Aorta (tissue), 5 donors: ENCODE measurements around the gene GRHL3. TPM values are rescaled to one million over a fixed set of nuclear protein-coding genes. Genes with fewer than 3 reads are reported as not detected.

Experiments used
- ATAC-seq: fragments of 200-7000 bp; cut with Tn5 transposase; one replicate; pipeline ENCODE4 v1.9.1; 2022; ENCODE audit warnings: moderate library complexity; ENCODE audit not compliant: low FRiP score
- DNase-seq, 2 donors: peaks; one replicate each; pipeline ENCODE4 v3.0.0-alpha.2; 2020
- H3K27ac ChIP-seq, 2 donors: one replicate each; pipeline ENCODE4 v1.5.1; 2013; ENCODE audit warnings: low read length in 2 of 2, mild to moderate bottlenecking in 2 of 2, moderate library complexity in 2 of 2, control low read depth in 1 of 2, inconsistent platforms in 1 of 2, low read depth in 1 of 2
- H3K27me3 ChIP-seq, 2 donors: one replicate each; pipeline ENCODE4 v1.6.1; 2013; ENCODE audit warnings: control low read depth in 1 of 2, low read length in 1 of 2, mild to moderate bottlenecking in 1 of 2, moderate library complexity in 1 of 2; ENCODE audit not compliant: insufficient read depth in 2 of 2, control insufficient read depth in 1 of 2
- H3K36me3 ChIP-seq, 2 donors: one replicate each; pipeline ENCODE4 v1.6.1; 2013; ENCODE audit warnings: control low read depth in 1 of 2, low read length in 1 of 2, mild to moderate bottlenecking in 1 of 2; ENCODE audit not compliant: insufficient read depth in 2 of 2, control insufficient read depth in 1 of 2
- H3K4me1 ChIP-seq, 2 donors: one replicate each; pipeline ENCODE4 v1.6.1; 2013; ENCODE audit warnings: low read length in 2 of 2, control low read depth in 1 of 2, mild to moderate bottlenecking in 1 of 2, moderate library complexity in 1 of 2; ENCODE audit not compliant: insufficient read depth in 2 of 2, control insufficient read depth in 1 of 2
- H3K4me3 ChIP-seq, 2 donors: one replicate each; pipeline ENCODE4 v1.5.1; 2013; ENCODE audit warnings: low read length in 2 of 2, control low read depth in 1 of 2, mild to moderate bottlenecking in 1 of 2
- H3K9me3 ChIP-seq: one replicate; pipeline ENCODE4 v1.6.1; 2013; ENCODE audit warnings: mild to moderate bottlenecking, low read length; ENCODE audit not compliant: control insufficient read depth
- WGBS, 2 donors: extraction: QIAGEN DNeasy Blood & Tissue Kit; methylation state at CpG; one replicate each; pipeline ENCODE4 v1.1.7; 2013; 5-methylcytosine and 5-hydroxymethylcytosine counted together
- intact Hi-C, 2 donors: fragments of 100-400 bp; cut with DNase I; formaldehyde crosslinking; loops; one replicate each; pipeline versions ENCODE4 v1.14.2 to v1.15.0; 2022
- polyA plus RNA-seq, 2 donors: library from polyadenylated mRNA; stranded (reverse); fragments of 200-250 nt; gene quantifications; one replicate each; pipeline ENCODE4 v1.2.3, GENCODE V29; 2013
- total RNA-seq, 2 donors: library from RNA; stranded (reverse); fragmentation: NEBNext Ultra II Directional; extraction: Animal tissue kit (Norgen Biotek cat#: 25700); gene quantifications; one replicate each; pipeline ENCODE4 v1.2.1, GENCODE V29; 2021
- donor health status: healthy with polysubstance abuse.
- donor health status: Bipolar disorder and iron deficiency.
- donor health status: DM: no; HTN: no; CAD: no.
- donor health status: DM: no; HTN: no; CAD: no.
- donor health status: DM: yes; HTN: yes; CAD: no.

Gene GRHL3
- total and polyA plus RNA-seq, 4 donors, result 0.08 TPM; not detected in 3

DNA sequence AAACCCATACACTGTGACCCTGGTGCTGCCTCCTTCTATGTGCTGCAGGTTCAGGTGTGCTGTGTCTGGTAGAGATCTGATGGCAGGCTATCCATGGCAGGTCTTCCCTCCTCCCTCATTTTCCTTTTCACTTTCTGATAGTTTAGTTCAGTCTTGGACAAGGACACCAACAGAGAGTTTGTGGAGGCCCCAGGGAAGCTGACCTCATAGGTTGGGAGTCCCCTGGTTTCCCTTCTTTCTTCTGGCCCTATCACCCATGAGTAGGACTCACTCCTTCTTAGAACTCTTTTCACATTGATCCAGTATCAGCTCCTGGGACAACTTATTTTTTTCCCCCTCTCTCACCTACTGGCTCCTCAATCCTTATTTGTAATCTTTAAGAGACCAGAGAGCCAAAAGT, 8.3 kb downstream of the GRHL3 start:
- Histone ChIP-seq H3K27ac (no peak overlapping the region), H3K9me3 (no peaks in the 10 kb centered on the region), H3K27me3 (no peaks in the 10 kb centered on the region), H3K36me3 (no peaks in the 10 kb centered on the region), H3K4me1 (no peaks in the 10 kb centered on the region), H3K4me3 (no peak overlapping the region)
- no peak for ATAC-seq
- DNase-seq, result no peak
- intact Hi-C loops, result no loop called here

DNA sequence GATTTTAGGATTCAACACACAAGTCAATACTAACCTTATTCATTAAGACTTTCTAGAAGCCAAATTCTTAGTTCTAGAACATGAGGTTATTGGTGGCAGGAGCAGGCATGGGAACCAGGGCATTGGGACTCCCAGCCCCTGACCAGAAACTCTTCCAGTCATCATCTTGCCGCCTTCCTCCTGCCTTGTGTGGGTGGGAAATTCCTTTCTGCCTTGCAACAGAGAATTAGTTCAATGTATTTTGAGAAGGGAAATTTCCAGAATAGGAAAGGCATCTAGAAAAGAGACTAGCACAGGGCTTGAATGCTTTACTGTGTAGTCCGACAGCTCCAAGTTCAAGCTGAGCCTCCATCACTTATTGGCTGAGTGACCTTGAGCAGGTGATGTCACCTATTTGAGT, 8.7 kb downstream of the GRHL3 start:
- Histone ChIP-seq H3K9me3 (no peaks in the 10 kb centered on the region), H3K36me3 (no peaks in the 10 kb centered on the region), H3K27ac (no peak overlapping the region), H3K27me3 (no peaks in the 10 kb centered on the region), H3K4me3 (no peak overlapping the region), H3K4me1 (no peaks in the 10 kb centered on the region)
- ATAC-seq (no peak), DNase-seq (no peak)
- intact Hi-C loops, result no loop called here
- WGBS, 2 donors, result 64 to 65% methylated on average over 2 of the region's 2 CpGs

DNA sequence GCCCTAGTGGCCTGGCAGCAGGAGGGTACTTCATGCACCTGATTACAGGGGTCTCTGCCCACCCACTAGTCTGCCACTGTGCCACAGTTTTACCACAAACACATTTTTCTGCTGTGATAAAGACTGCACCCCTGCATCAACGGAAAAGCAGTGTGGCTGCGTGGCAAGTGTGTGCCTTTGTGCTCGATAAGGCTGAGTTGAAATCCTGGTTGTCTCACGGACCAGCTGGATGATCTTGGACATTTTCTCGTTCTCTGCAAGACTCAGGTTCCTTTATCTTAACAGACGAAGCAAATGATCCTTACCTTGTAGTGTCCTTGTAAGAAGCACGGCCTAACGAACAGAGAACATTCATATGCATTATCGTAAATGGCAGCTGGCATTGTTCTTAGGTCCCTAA, 10.2 kb downstream of the GRHL3 start:
- Histone ChIP-seq H3K27ac (no peak overlapping the region), H3K4me1 (no peaks in the 10 kb centered on the region), H3K4me3 (no peak overlapping the region), H3K9me3 (no peaks in the 10 kb centered on the region), H3K36me3 (no peaks in the 10 kb centered on the region), H3K27me3 (no peaks in the 10 kb centered on the region)
- WGBS, 2 donors, result 86 to 92% methylated on average over 9 of the region's 9 CpGs
- ATAC-seq, result no peak
- intact Hi-C loops, result no loop called here
- DNase-seq, result no peak

DNA sequence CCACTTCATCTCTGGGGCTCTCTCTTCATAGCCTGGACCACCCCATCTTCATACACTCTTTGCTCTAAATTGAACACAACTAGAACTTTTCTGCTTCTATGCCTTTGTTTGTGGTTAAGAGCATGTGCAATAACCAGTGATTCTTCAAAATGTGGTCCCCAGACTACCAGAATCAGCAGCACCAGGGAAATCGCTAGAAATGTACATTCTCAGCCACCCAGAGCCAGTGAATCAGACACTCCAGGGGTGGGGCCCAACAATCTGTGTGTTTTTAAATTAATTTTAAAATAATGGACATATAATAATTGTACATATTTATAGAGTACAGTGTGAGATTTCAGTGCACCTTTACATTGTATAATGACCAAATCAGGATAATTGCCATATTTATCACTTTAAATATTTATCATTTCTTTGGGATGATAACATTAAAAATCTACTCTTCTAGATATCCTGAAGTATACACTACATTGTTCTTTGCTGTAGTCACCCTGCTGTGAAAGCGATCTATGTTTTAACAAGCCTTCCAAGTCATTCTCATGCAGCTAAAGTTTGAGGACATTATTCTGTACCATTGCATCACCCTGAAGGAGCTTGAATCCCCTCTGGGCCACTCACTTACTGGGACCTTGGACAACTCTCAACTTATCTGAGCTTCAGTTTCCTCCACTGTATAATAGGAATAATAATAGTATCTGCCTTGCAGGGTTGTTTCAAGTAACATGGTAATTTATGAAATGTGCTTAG, 10.8 kb downstream of the GRHL3 start:
- no peaks in the 10 kb centered on the region for H3K27me3 ChIP-seq
- DNase-seq, result no peak
- no peaks in the 10 kb centered on the region for H3K36me3 ChIP-seq
- no peak overlapping the region for H3K27ac ChIP-seq
- no peaks in the 10 kb centered on the region for H3K9me3 ChIP-seq
- H3K4me1 ChIP-seq, result no peaks in the 10 kb centered on the region
- H3K4me3 ChIP-seq, result no peak overlapping the region
- WGBS, 2 donors, result 81 to 83% methylated on average over 2 of the region's 2 CpGs
- ATAC-seq, result no peak
- intact Hi-C loops, result no loop called here

DNA sequence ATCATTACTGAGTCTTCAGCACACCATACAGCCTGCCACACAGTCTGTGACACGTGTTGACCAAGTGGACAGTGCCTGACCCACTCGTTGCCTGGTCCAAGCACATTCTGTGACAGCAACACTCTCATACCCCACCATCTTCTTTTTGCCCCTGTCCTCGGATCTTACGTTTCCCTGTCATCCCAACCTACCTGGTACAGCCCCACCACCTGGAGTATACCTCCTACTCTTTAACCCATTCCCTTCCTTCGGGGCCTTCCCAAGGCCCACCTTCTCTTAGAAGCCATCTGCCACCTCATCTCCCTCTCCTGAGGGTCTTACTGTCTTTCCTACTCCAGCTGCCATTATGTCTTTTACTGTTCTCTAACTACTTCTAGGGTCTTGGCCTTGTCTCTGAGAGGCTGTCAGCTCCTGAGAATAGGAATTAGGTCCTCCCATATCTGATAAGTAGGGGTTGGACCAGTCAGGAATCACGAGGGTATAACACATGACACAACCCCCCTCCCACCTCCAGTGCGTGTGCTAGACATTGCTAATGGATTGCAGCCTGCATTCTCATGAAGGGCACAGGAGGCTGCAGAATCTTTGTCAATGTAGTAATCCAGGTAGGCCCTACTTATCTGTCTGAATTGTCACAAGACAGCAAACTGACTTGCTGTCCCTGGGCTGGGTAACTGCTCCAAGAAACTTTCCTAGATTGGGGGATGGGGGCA, 13.0 kb downstream of the GRHL3 start:
- no peak for DNase-seq
- WGBS, 2 donors, result 86 to 88% methylated on average over 7 of the region's 7 CpGs

DNA sequence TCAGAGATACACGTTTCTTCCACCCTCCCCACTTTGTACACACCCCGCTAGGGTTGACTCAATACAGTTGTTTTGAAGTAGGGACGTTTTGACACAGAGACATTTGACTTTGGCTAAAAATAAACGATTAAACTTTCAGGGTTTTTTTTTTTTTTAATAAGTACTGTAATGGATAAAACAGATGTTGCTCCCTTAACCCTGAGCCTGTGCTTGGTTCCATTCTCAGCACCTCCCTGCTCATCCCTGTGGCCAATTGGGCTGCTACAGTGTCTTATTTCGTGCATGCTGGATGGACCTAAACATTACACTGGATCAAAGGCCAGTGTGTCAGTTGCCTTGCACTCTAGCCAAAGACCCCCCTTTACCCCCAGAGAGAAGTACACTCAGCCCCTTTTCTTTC, 16.9 kb downstream of the GRHL3 start:
- DNase-seq (no peak), ATAC-seq (no peak)
- Histone ChIP-seq H3K4me1 (no peaks in the 10 kb centered on the region), H3K4me3 (no peak overlapping the region), H3K36me3 (no peaks in the 10 kb centered on the region), H3K9me3 (no peaks in the 10 kb centered on the region), H3K27ac (no peak overlapping the region), H3K27me3 (no peaks in the 10 kb centered on the region)
- intact Hi-C loops, result no loop called here
- WGBS, 2 donors, result 71 to 73% methylated on average over 5 of the region's 5 CpGs

More for the DNA sequence above, 13.0 kb downstream of the GRHL3 start:
- no peaks in the 10 kb centered on the region for H3K36me3 ChIP-seq
- H3K27ac ChIP-seq, result no peak overlapping the region
- H3K27me3 ChIP-seq, result no peaks in the 10 kb centered on the region
- no peak for ATAC-seq
- no peaks in the 10 kb centered on the region for H3K4me1 ChIP-seq
- no peak overlapping the region for H3K4me3 ChIP-seq
- intact Hi-C loops, result no loop called here
- no peaks in the 10 kb centered on the region for H3K9me3 ChIP-seq

DNA sequence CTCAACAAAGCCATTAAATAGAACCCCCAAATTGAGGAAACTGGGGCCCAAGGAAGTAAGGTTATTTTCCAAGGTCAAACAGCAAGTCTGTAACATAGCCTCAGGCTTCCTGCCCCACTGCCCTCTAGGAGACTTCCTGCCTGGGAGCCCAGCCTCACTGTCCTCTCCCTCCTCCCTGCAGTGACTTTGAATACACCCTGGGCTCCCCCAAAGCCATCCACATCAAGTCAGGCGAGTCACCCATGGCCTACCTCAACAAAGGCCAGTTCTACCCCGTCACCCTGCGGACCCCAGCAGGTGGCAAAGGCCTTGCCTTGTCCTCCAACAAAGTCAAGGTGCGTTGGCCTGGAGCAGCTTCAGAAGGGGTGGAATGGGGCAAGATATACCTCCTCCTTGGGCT, 18.3 kb downstream of the GRHL3 start:
- no peak for ATAC-seq
- 96 to 98% methylated on average over 4 of the region's 4 CpGs for WGBS, 2 donors

DNA sequence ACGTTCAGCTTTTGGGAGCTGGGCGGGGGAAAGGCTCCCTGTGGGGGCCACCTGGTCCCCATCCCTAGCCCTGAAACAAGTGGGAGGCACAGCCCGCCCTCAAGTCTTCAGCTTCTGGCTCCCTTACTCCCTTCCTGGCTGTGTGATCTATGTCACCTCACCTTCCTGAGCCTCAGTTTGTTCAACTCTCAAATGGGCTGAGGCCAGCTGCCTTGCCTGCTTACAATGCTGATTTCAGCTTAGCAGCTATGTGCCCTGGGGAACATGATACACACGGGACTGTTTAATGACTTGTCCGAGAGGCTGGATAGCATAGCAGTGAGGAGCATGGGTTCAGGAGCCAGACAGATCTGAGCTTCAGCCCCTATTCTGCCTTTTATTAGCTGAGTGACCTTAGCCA, 19.3 kb downstream of the GRHL3 start:
- H3K4me3 ChIP-seq, result no peak overlapping the region
- H3K27me3 ChIP-seq, result no peaks in the 10 kb centered on the region
- WGBS, 2 donors, result 85 to 88% methylated on average over 5 of the region's 5 CpGs
- ATAC-seq, result no peak
- intact Hi-C loops, result no loop called here
- H3K36me3 ChIP-seq, result no peaks in the 10 kb centered on the region
- no peaks in the 10 kb centered on the region for H3K4me1 ChIP-seq
- no peak overlapping the region for H3K27ac ChIP-seq
- no peaks in the 10 kb centered on the region for H3K9me3 ChIP-seq
- no peak for DNase-seq

More for the DNA sequence above, 18.3 kb downstream of the GRHL3 start:
- Histone ChIP-seq H3K36me3 (no peaks in the 10 kb centered on the region), H3K4me1 (no peaks in the 10 kb centered on the region), H3K27me3 (no peaks in the 10 kb centered on the region), H3K27ac (no peak overlapping the region), H3K4me3 (no peak overlapping the region), H3K9me3 (no peaks in the 10 kb centered on the region)
- intact Hi-C loops, result no loop called here
- no peak for DNase-seq

DNA sequence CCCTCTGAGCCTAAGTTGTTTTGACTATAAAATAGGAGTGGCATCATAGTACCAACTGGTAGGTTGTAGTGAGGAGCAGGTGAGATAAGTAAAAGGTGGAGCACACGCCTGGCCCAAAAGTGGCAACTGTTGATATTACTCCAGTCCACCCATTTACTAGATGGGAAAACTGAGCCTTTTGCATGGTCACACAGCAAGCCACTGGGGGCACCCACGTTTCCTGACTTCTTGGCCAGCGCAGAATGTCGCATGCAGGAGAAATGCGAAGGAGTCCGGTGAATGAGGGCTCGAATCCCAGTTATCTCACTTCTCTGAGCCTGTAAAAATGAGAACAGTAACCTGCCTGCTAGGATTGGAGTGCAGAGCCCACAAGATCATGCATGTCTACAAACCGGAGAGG, 20.8 kb downstream of the GRHL3 start:
- no peaks in the 10 kb centered on the region for H3K27me3 ChIP-seq
- H3K27ac ChIP-seq, result no peak overlapping the region
- no peak overlapping the region for H3K4me3 ChIP-seq
- DNase-seq, result no peak
- H3K36me3 ChIP-seq, result no peaks in the 10 kb centered on the region
- H3K9me3 ChIP-seq, result no peaks in the 10 kb centered on the region
- WGBS, 2 donors, result 93 to 94% methylated on average over 8 of the region's 8 CpGs
- intact Hi-C loops, result no loop called here
- ATAC-seq, result no peak
- H3K4me1 ChIP-seq, result no peaks in the 10 kb centered on the region
